RWPE2 (cell line): ENCODE results near the gene QRICH1.

Experiments used
- ATAC-seq: fragments of 200-7000 bp; cut with Tn5 transposase; 3 replicates; pipeline ENCODE4 v1.9.1; 2021; ENCODE audit warnings: low read depth
- DNase-seq: peaks from one replicate; pipeline ENCODE4 v3.0.0-alpha.2; 2020; ENCODE audit warnings: low spot score
- H3K27ac ChIP-seq: fragments of 450-650 bp; 2 replicates; pipeline ENCODE4 v1.5.1; 2017; ENCODE audit warnings: mild to moderate bottlenecking; ENCODE audit not compliant: poor library complexity, severe bottlenecking
- H3K27me3 ChIP-seq: fragments of 250-450 bp; sonication (Bioruptor Pico); 2 replicates; pipeline ENCODE4 v1.5.1; 2021; ENCODE audit warnings: mild to moderate bottlenecking, moderate library complexity; ENCODE audit not compliant: insufficient read depth, poor library complexity, severe bottlenecking
- H3K36me3 ChIP-seq: fragments of 250-450 bp; sonication (Bioruptor Pico); 2 replicates; pipeline ENCODE4 v1.5.1; 2020; ENCODE audit warnings: low read depth, mild to moderate bottlenecking, moderate library complexity
- H3K4me1 ChIP-seq: fragments of 250-450 bp; sonication (Bioruptor Pico); 2 replicates; pipeline ENCODE4 v1.5.1; 2021; ENCODE audit warnings: mild to moderate bottlenecking, moderate library complexity; ENCODE audit not compliant: insufficient read depth, poor library complexity, severe bottlenecking
- H3K4me3 ChIP-seq: fragments of 250-450 bp; sonication (Bioruptor Pico); 2 replicates; pipeline ENCODE4 v1.5.1; 2021; ENCODE audit warnings: mild to moderate bottlenecking, moderate library complexity; ENCODE audit not compliant: severe bottlenecking
- H3K9me3 ChIP-seq: fragments of 250-450 bp; sonication (Bioruptor Pico); 2 replicates; pipeline ENCODE4 v1.5.1; 2021; ENCODE audit warnings: mild to moderate bottlenecking, moderate library complexity; ENCODE audit not compliant: severe bottlenecking
- CTCF ChIP-seq: fragments of 450-650 bp; IDR thresholded peaks from one replicate; pipeline ENCODE4 v1.5.1; 2017; ENCODE audit warnings: mild to moderate bottlenecking, moderate library complexity; ENCODE audit not compliant: poor library complexity, severe bottlenecking

The QRICH1 gene

GRCh38 chr3:49026536-49026935 lies 67.3 kb downstream of the QRICH1 start:
- Histone ChIP-seq H3K4me1 (peaks cover 5% of the 10 kb centered on the region), H3K36me3 (peaks cover 68% of the 10 kb centered on the region), H3K9me3 (no peaks in the 10 kb centered on the region), H3K27ac (no peak overlapping the region), H3K27me3 (no peaks in the 10 kb centered on the region), H3K4me3 (no peak overlapping the region)
- DNase-seq (no peak), ATAC-seq (no peak)
- TF ChIP-seq CTCF, result no peak

- H3K27me3 ChIP-seq, result no peaks in the 10 kb centered on the region
- H3K4me3 ChIP-seq, result no peak overlapping the region
- TF ChIP-seq CTCF, result no peak
- peaks cover 63% of the 10 kb centered on the region for H3K36me3 ChIP-seq
- ATAC-seq (no peak), DNase-seq (no peak)
- H3K9me3 ChIP-seq, result no peaks in the 10 kb centered on the region
- H3K27ac ChIP-seq, result no peak overlapping the region
- peaks cover 5% of the 10 kb centered on the region for H3K4me1 ChIP-seq
Measured at GRCh38 chr3:49025793-49026520, 67.9 kb downstream of the QRICH1 start.

GRCh38 chr3:49025005-49025792 lies 68.7 kb downstream of the QRICH1 start:
- H3K27ac ChIP-seq, result no peak overlapping the region
- no peaks in the 10 kb centered on the region for H3K27me3 ChIP-seq
- TF ChIP-seq CTCF, result no peak
- H3K36me3 ChIP-seq, result peaks cover 63% of the 10 kb centered on the region
- peaks cover 5% of the 10 kb centered on the region for H3K4me1 ChIP-seq
- no peak overlapping the region for H3K4me3 ChIP-seq
- DNase-seq (no peak), ATAC-seq (no peak)
- H3K9me3 ChIP-seq, result no peaks in the 10 kb centered on the region

GRCh38 chr3:49024449-49024848 lies 69.4 kb downstream of the QRICH1 start:
- peaks cover 8% of the 10 kb centered on the region for H3K4me1 ChIP-seq
- no peak overlapping the region for H3K4me3 ChIP-seq
- no peaks in the 10 kb centered on the region for H3K27me3 ChIP-seq
- ATAC-seq, result no peak
- TF ChIP-seq CTCF, result no peak
- no peak overlapping the region for H3K27ac ChIP-seq
- H3K36me3 ChIP-seq, result peaks cover 56% of the 10 kb centered on the region
- H3K9me3 ChIP-seq, result no peaks in the 10 kb centered on the region
- DNase-seq, result no peak

GRCh38 chr3:49023775-49024174 lies 70.1 kb downstream of the QRICH1 start:
- TF ChIP-seq CTCF, result no peak
- ATAC-seq (no peak), DNase-seq (no peak)
- Histone ChIP-seq H3K36me3 (peaks cover 56% of the 10 kb centered on the region), H3K4me1 (peaks cover 8% of the 10 kb centered on the region), H3K4me3 (no peak overlapping the region), H3K27me3 (no peaks in the 10 kb centered on the region), H3K27ac (no peak overlapping the region), H3K9me3 (no peaks in the 10 kb centered on the region)
